ENCODE data around the gene FGD2. TPM values are rescaled to one million over a fixed set of nuclear protein-coding genes. Genes with fewer than 3 reads are reported as not detected.

The FGD2 gene
- total and polyA plus RNA-seq, 9 of the 15 experiments (the other 6 are each of a cell fraction or from before 2014, with no cell fraction given): 0.09 TPM; not detected in 8

DNA sequence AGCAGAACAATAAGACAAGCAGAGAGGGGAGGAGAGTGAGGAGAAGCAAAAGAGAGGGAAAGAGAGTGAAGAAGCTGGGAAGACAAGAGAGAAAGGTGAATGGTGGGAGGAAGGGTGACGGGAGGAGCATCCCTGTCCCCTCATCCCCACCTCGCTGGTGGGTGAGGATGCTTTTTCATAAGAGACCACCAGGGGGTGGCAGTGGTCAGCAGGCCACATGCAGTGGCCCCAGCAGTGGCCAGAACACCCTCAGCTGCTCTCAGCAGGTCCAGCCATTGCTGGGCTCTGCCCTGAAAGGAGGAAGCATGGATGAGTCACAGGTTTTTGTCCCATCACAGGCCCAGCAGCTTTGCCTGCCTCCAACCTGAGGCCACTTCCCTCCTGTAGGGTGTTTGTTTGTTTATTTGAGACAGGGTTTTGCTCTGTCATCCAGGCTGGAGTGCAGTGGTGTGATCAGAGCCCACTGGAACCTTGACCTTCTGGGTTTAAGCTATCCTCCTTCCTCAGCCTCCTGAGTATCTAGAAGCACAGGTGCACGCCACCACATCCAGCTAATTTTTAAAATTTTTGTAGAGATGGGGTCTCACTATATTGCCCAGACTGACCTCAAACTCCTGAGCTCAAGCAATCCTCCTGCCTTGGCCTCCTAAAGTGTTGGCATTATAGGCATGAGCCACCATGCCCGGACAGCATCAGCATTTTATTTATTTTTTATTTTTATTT, 24.0 kb downstream of the FGD2 start (continued):
- TF ChIP-seq ZNF592 (IDR thresholded peaks at IDR 0.05) (peak; percentile 98), POLR2B (IDR thresholded peaks at IDR 0.05; ENCODE audit: low read depth, partially characterized antibody) (no peak), SMARCC2 (IDR thresholded peaks at IDR 0.05; ENCODE audit: low read depth) (peak; percentile 49; the same call in 1 of the 2 replicates), TCF3 (CRISPR knock-in tag; IDR thresholded peaks at IDR 0.05) (peak; percentile 77), HDGF (IDR thresholded peaks at IDR 0.05) (peak; percentile 79; the same call in 1 of the 2 replicates), XRCC5 (IDR thresholded peaks at IDR 0.05; ENCODE audit: low read depth, low read length) (peak; percentile 89), ZBTB8A (IDR thresholded peaks at IDR 0.05; ENCODE audit: partially characterized antibody) (no peak)
- TF ChIP-seq, protein P1, sequence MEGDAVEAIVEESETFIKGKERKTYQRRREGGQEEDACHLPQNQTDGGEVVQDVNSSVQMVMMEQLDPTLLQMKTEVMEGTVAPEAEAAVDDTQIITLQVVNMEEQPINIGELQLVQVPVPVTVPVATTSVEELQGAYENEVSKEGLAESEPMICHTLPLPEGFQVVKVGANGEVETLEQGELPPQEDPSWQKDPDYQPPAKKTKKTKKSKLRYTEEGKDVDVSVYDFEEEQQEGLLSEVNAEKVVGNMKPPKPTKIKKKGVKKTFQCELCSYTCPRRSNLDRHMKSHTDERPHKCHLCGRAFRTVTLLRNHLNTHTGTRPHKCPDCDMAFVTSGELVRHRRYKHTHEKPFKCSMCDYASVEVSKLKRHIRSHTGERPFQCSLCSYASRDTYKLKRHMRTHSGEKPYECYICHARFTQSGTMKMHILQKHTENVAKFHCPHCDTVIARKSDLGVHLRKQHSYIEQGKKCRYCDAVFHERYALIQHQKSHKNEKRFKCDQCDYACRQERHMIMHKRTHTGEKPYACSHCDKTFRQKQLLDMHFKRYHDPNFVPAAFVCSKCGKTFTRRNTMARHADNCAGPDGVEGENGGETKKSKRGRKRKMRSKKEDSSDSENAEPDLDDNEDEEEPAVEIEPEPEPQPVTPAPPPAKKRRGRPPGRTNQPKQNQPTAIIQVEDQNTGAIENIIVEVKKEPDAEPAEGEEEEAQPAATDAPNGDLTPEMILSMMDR (IDR thresholded peaks at IDR 0.05 in 2 of 3, conservative IDR thresholded peaks at IDR 0.05 in 1 of 3; ENCODE audit: insufficient read depth in 2 of 3, low read depth in 1 of 3, low read length in 3 of 3): peak; percentile 96 to 99 (median 97)
- TF ChIP-seq, protein P2, sequence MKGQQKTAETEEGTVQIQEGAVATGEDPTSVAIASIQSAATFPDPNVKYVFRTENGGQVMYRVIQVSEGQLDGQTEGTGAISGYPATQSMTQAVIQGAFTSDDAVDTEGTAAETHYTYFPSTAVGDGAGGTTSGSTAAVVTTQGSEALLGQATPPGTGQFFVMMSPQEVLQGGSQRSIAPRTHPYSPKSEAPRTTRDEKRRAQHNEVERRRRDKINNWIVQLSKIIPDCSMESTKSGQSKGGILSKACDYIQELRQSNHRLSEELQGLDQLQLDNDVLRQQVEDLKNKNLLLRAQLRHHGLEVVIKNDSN (CRISPR knock-in tag; IDR thresholded peaks at IDR 0.05): peak; percentile 77
